ENCODE results near the gene SLC2A6.

SLC2A6 gene

DNA sequence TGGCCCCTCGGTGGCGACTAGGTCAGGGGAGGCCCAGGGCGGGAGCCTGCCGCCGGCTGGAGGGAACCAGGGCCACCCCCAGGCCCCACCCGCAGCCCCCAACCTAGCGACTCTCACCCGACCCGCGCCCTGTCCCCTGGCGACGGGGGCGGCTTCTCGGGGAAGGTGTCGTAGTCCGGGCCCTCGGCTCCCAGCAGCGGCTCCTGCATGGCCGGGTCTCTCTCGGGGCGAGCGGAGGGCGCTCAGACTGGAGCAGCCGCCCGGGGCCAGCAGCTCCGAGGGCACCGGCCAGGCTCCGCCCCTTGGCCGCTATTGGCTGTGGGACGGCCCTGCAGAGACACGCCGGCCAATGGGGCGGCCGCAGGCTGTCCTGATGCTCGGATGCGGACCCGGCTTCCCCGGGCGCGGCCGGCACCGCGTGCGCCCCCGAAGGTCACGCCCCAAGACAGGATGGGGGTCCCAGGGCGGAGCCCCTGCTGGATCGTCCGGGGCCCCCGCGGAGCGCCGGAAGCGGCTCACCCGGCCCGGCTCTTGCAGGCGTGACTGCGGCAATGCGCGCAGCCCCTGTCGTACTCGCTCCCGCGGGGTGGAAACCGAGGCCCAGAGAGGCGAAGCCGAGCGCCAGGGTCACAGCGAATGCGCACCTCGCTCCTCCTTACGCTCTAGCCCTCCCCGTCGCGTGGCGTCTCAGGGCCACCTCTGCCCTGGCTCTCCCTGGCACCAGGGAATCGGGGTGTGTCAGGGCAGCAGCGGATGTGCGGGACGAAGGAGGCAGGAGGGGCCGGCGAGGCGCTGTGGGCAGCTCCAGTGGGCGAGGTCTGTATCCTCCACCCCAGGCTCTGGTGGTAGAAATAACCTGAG is at the start of gene SLC2A6:
SLC2A6 (minus strand) TSS at position 249 of the 861 bp plus-strand sequence; CDS start at position 209, 40 bp downstream.
- in situ Hi-C loops (cut with HindIII; ENCODE audit: low sequenced_read_pairs): no loop called here

GRCh38 chr9:133528001-133528875 is 49.3 kb upstream of the SLC2A6 start:
- in situ Hi-C loops (cut with HindIII; ENCODE audit: low sequenced_read_pairs): loop anchor here (5.0 kb wide), 1 partner anchor 69 kb away; no protein-coding TSS in a partner anchor

- in situ Hi-C loops (cut with HindIII; ENCODE audit: low sequenced_read_pairs): loop anchor here (5.0 kb wide), 1 partner anchor 70 kb away; no protein-coding TSS in a partner anchor
These were observed 48.6 kb upstream of the SLC2A6 start for GRCh38 chr9:133527444-133527920.

DNA sequence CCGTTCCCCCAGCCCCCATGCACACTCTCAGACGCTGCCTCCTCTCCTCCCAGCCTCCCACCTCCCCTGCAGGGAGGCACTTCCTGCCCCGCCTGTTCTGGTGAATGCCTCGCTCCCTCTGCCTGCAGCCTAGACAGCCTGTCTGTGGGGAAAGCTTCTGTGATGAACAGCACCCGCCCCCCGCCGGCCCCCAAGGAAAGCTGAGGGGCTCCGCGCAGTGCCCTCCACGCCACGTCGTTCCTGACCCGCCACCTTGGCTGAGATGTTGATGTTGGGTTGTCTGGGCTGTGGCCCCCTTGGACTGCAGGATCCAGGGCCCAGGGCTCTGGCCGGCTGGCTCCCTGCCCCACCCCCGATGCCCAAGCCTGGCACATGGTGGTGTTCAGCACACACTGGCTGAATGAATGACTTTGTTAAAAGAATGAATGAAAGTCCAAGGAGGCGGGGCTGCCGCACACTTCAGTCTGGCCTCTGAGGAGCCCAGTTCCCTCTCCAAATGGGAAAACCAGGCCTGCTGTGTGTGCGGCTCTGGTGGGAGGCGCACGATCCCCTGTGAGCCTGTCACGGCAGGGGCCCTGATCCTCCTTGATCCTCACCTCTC is 47.9 kb upstream of the SLC2A6 start:
- in situ Hi-C loops (cut with HindIII; ENCODE audit: low sequenced_read_pairs): loop anchor here (5.0 kb wide), 1 partner anchor 70 kb away; no protein-coding TSS in a partner anchor

- in situ Hi-C loops (cut with HindIII; ENCODE audit: low sequenced_read_pairs): loop anchor here (5.0 kb wide), 1 partner anchor 72 kb away; no protein-coding TSS in a partner anchor
These were observed 46.8 kb upstream of the SLC2A6 start for GRCh38 chr9:133525677-133526076.

DNA sequence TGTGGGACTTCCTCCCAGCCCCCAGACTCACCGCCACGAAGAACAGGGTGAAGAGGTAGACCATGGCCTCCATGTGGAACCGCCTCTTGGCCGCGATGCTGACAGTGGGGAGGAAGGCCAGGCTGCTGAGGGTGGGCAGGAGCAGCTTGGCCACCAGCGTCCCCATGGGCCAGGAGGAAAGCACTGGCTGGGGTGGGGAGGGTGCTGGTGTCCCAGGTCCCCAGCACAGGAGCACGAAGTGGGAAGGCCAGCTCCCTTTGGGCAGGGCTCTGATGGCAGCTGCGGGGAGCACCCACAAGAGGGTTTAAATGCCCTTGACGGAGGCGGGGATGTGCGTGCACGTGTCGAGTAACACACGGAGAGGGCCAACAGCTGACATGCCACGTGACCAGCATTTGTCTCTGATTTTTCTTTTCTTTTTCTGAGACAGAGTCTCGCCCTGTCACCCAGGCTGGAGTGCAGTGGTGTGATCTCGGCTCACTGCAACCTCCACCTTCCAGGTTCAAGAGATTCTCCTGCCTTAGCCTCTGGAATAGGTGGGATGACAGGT is 45.9 kb upstream of the SLC2A6 start, which contains the start of gene MYMK:
MYMK (minus strand) TSS at position 281 of the 550 bp plus-strand sequence; CDS start at position 166, 115 bp downstream.
- in situ Hi-C loops (cut with HindIII; ENCODE audit: low sequenced_read_pairs): loop anchor here (5.0 kb wide), 1 partner anchor 73 kb away; no protein-coding TSS in a partner anchor

DNA sequence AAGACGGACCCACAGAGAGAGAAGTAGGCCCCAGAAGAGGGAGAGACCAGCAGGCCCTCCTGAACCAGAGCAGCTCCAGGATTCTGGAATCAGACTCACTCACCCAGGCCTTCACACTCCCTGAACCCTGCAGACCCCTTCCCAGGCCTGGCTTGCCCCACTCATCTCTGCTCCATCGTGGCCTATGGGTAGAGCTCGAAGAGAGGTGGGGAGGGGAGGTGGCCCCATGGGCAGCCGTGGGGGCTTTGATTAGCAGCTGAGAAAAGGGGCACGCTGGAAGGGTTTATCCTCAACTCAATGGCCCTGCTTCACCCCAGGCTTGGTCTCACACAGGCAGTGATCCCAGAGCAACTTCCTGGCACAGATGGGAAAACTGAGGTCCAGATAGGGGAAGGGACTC is 45.2 kb upstream of the SLC2A6 start:
- in situ Hi-C loops (cut with HindIII; ENCODE audit: low sequenced_read_pairs): no loop called here

DNA sequence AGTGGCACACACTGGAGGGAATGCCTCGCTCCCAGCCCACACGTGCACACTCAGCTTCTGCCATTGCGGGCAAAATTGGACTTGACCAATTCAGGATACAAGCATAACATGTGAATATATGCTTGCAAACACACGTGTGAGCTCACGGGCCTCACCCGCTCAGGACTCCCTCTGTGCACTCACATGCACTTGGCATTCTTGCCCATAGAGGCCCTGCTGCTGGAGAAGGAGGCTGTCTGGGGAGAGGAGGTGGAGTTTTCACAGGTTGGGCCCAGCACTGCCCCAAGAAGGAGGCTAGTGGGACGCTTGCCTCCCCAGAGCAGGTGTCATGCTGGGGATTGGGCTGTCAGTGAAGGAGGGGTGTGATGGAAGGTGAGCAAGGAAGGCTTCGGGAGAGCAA is 44.2 kb upstream of the SLC2A6 start:
- in situ Hi-C loops (cut with HindIII; ENCODE audit: low sequenced_read_pairs): no loop called here

GRCh38 chr9:133522073-133522910 is 43.4 kb upstream of the SLC2A6 start:
- in situ Hi-C loops (cut with HindIII; ENCODE audit: low sequenced_read_pairs): no loop called here

DNA sequence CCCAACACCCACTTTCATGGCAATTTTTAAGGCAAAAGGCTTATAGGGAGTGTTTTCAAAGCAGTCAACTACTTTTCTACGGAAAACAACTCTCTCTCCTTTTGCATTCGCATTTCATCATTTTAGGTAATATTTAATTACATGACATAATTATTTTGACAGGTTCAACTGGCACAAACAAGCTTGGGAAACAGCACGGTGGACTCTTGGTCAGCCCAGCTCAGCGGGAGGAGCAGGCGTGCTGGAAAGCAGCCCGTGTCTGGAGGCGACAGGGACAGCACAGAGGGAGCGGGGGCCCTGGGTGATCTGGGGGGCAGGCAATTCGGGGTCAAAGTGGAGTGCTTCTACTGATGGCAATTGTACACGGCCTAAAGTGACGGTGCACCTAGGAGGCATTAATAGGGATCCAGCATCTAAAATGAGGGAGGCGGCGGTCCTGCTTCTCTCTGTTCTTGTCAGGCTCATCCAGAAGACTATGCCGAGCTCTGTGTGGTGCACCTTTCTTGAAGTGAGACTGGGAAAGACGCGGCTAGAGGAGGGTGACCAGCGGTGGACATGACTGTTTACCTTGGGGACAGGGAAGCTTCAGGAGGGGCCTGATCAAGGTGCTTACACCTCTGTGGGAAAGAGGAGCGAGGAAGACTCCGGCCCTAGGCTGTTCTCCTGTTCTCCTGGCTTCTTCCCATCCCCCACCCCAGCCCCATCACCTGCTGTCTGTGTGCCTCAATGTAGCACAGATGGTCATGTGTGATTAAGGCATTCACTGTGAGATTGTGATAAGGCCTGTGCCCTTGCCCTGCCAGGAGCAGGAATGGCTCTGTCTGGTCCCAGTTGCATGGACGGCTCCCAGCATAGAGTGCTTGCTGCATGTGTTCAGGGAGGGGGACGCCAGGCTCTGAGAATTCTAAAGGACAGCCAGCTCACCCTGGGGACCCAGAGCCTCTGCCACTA is 42.5 kb upstream of the SLC2A6 start:
- in situ Hi-C loops (cut with HindIII; ENCODE audit: low sequenced_read_pairs): no loop called here

GRCh38 chr9:133520121-133520835 is 41.4 kb upstream of the SLC2A6 start:
- in situ Hi-C loops (cut with HindIII; ENCODE audit: low sequenced_read_pairs): no loop called here

GRCh38 chr9:133519693-133520092 is 40.8 kb upstream of the SLC2A6 start:
- in situ Hi-C loops (cut with HindIII; ENCODE audit: low sequenced_read_pairs): no loop called here

GRCh38 chr9:133518706-133519449 is 40.0 kb upstream of the SLC2A6 start:
- in situ Hi-C loops (cut with HindIII; ENCODE audit: low sequenced_read_pairs): no loop called here

DNA sequence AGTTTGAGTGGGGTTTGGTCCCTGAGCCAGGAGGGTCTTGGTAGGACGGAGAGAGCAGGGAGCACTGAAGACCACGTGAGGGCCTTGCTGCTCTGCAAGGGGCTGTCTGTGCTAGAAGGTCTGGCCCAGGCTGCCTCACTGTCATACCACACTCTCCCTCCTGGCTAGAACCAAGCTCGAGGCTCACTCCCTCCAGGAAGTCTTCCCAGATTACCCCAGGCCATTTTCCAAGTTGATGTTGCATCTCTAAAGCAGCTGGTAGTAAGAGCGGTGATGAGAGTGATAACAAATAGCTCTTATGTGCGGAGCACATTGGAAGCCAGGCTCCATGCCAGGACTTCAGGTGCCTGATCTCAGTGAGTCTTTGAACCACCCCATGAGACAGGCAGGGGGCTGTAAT is 39.3 kb upstream of the SLC2A6 start:
- in situ Hi-C loops (cut with HindIII; ENCODE audit: low sequenced_read_pairs): no loop called here

DNA sequence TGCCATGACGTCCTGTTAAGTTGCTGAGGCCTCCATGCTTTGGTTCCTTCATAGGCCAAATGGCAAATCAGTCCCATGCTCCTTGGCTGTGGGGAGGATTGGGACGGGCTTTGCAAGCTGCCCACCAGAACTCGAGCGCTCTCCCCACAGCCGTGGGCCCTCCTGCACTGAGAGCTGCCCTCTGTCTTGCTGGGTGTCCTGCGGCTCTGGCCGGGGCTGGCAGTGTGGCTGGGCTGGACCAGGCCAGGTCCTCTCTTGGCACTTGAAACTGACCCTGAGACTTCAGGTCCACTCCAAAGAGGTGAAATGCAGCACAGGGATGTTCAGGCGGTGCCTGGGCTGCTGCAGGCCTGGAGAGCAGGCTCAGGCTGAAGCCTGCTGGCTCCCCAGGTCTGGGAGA is 38.8 kb upstream of the SLC2A6 start:
- in situ Hi-C loops (cut with HindIII; ENCODE audit: low sequenced_read_pairs): no loop called here

- in situ Hi-C loops (cut with HindIII; ENCODE audit: low sequenced_read_pairs): no loop called here
These were observed 38.1 kb upstream of the SLC2A6 start for GRCh38 chr9:133516961-133517350.
